Left lung (tissue), 10 donors: ENCODE data around the gene ARFGAP3. TPM values are rescaled to one million over a fixed set of nuclear protein-coding genes. Genes with fewer than 3 reads are reported as not detected.

ENCODE experiments used
- ATAC-seq: fragments of 200-7000 bp; cut with Tn5 transposase; one replicate; pipeline ENCODE4 v1.9.1; 2020; ENCODE audit warnings: moderate library complexity
- DNase-seq, 4 donors: peaks; one replicate each; pipeline ENCODE4 v3.0.0-alpha.2; 2013 to 2020
- H3K27ac ChIP-seq, 2 donors: fragments of 200-600 bp; sonication (generic) in 1 of 2; one replicate each; pipeline versions ENCODE4 v1.5.0 to v1.8.0; 2020 to 2021
- H3K27me3 ChIP-seq, 2 donors: fragments of 200-600 bp; sonication (generic) in 1 of 2; one replicate each; pipeline versions ENCODE4 v1.5.0 to v1.8.0; 2020 to 2021
- H3K36me3 ChIP-seq, 2 donors: fragments of 200-600 bp; sonication (generic) in 1 of 2; one replicate each; pipeline versions ENCODE4 v1.5.0 to v1.8.0; 2020 to 2021
- H3K4me1 ChIP-seq, 2 donors: fragments of 200-600 bp; one replicate each; pipeline ENCODE4 v1.8.0; 2021
- H3K4me3 ChIP-seq, 2 donors: fragments of 200-600 bp; sonication (generic) in 1 of 2; one replicate each; pipeline versions ENCODE4 v1.5.0 to v1.8.0; 2020 to 2021; ENCODE audit warnings: mild to moderate bottlenecking in 1 of 2
- H3K9me3 ChIP-seq, 2 donors: fragments of 200-600 bp; sonication (generic) in 1 of 2; one replicate each; pipeline versions ENCODE4 v1.5.0 to v1.8.0; 2020 to 2021
- CTCF ChIP-seq, 2 donors: fragments of 200-600 bp; sonication (generic) in 1 of 2; IDR thresholded peaks; one replicate each; pipeline versions ENCODE4 v1.5.0 to v1.8.0; 2021; ENCODE audit warnings: antibody characterized with exemption in 2 of 2
- intact Hi-C, 2 donors: fragments of 100-400 bp; cut with DNase I; formaldehyde crosslinking; loops; one replicate each; pipeline versions ENCODE4 v1.11.2 to v1.14.2; 2022
- polyA plus RNA-seq, 6 donors: library from polyadenylated mRNA; unstranded; fragments of 120-200 nt; gene quantifications; one replicate each; pipeline ENCODE4 v1.2.1, GENCODE V29; 2013; ENCODE audit not compliant: insufficient read length in 6 of 6
- total RNA-seq, 2 donors: library from RNA; stranded (reverse); fragmentation: NEBNext Ultra II Directional; extraction: Animal tissue kit (Norgen Biotek cat#: 25700); gene quantifications; one replicate each; pipeline ENCODE4 v1.2.1, GENCODE V29; 2021
- donor health status: DM: no; HTN: yes; CAD: no.
- donor health status: DM: no; HTN: no; CAD: no.

ARFGAP3 gene
- total and polyA plus RNA-seq, 8 donors: 42.4 to 58.1 (median 49.6) TPM

- TF ChIP-seq CTCF (IDR thresholded peaks at IDR 0.05): no peak
- Histone ChIP-seq H3K27me3 (no peaks in the 10 kb centered on the region), H3K4me1 (no peaks in the 10 kb centered on the region), H3K27ac (no peak overlapping the region), H3K4me3 (no peak overlapping the region), H3K9me3 (no peaks in the 10 kb centered on the region), H3K36me3 (peaks cover 0 to 100% of the 10 kb centered on the region in 2 donors)
- intact Hi-C loops: no loop called here
- DNase-seq: no peak
- ATAC-seq: no peak
Observed at GRCh38 chr22:42829302-42829701, 27.8 kb downstream of the ARFGAP3 start.

GRCh38 chr22:42825796-42826195 is 31.3 kb downstream of the ARFGAP3 start:
- intact Hi-C loops: no loop called here
- no peak for TF ChIP-seq CTCF (IDR thresholded peaks at IDR 0.05)
- H3K27ac ChIP-seq: no peak overlapping the region

GRCh38 chr22:42821386-42821785 is 35.7 kb downstream of the ARFGAP3 start:
- Histone ChIP-seq H3K9me3 (no peaks in the 10 kb centered on the region), H3K27me3 (no peaks in the 10 kb centered on the region), H3K4me3 (no peak overlapping the region), H3K36me3 (peaks cover 0 to 72% of the 10 kb centered on the region in 2 donors), H3K4me1 (peaks cover 4 to 5% of the 10 kb centered on the region in 2 donors), H3K27ac (no peak overlapping the region)
- no peak for ATAC-seq
- TF ChIP-seq CTCF (IDR thresholded peaks at IDR 0.05): no peak
- intact Hi-C loops: no loop called here
- no peak for DNase-seq

More at GRCh38 chr22:42825796-42826195, 31.3 kb downstream of the ARFGAP3 start:
- Histone ChIP-seq H3K27me3 (no peaks in the 10 kb centered on the region), H3K9me3 (no peaks in the 10 kb centered on the region), H3K4me3 (no peak overlapping the region), H3K36me3 (peaks cover 0 to 100% of the 10 kb centered on the region in 2 donors), H3K4me1 (no peaks in the 10 kb centered on the region)
- no peak for DNase-seq
- no peak for ATAC-seq

GRCh38 chr22:42820045-42820763 is 36.9 kb downstream of the ARFGAP3 start:
- no peak overlapping the region for H3K27ac ChIP-seq
- DNase-seq: peak in 1 of 4 donors; percentile 58
- peaks cover 0 to 72% of the 10 kb centered on the region in 2 donors for H3K36me3 ChIP-seq
- peak; percentile 20 for ATAC-seq
- intact Hi-C loops: no loop called here
- no peaks in the 10 kb centered on the region for H3K27me3 ChIP-seq
- H3K4me1 ChIP-seq: peaks cover 4 to 5% of the 10 kb centered on the region in 2 donors
- H3K9me3 ChIP-seq: no peaks in the 10 kb centered on the region
- peak in 1 of 2 donors; percentile 22 for TF ChIP-seq CTCF (IDR thresholded peaks at IDR 0.05)
- no peak overlapping the region for H3K4me3 ChIP-seq

GRCh38 chr22:42819412-42820044 is 37.5 kb downstream of the ARFGAP3 start:
- H3K27me3 ChIP-seq: no peaks in the 10 kb centered on the region
- DNase-seq (no peak), ATAC-seq (no peak)
- H3K27ac ChIP-seq: no peak overlapping the region
- intact Hi-C loops: no loop called here
- peaks cover 4 to 6% of the 10 kb centered on the region in 2 donors for H3K4me1 ChIP-seq
- H3K36me3 ChIP-seq: peaks cover 0 to 72% of the 10 kb centered on the region in 2 donors
- no peak for TF ChIP-seq CTCF (IDR thresholded peaks at IDR 0.05)
- no peaks in the 10 kb centered on the region for H3K9me3 ChIP-seq
- no peak overlapping the region for H3K4me3 ChIP-seq
